ENCODE data around the gene MLXIP.

- TF ChIP-seq POLR2A (IDR thresholded peaks at IDR 0.05; ENCODE audit: low read length) (no peak), GATA1 (IDR thresholded peaks at IDR 0.05; ENCODE audit: low read depth, low read length) (no peak)
Measured at GRCh38 chr12:122052285-122052684, 26.3 kb upstream of the MLXIP start.
